OCI-LY7 (cell line): ENCODE measurements around the gene GABPB2. TPM values are rescaled to one million over a fixed set of nuclear protein-coding genes. Genes with fewer than 3 reads are reported as not detected.

Experiments used
- small RNA-seq: library from RNA; depleted of rRNA; stranded (forward); fragments of <200 nt; gene quantifications from one replicate; pipeline ENCODE3, GENCODE V24; 2014
- total RNA-seq, 2 experiments: library from RNA; depleted of rRNA in 1 of 2; stranded (reverse); fragments of >200 nt in 1 of 2; shearing (Covaris generic) in 1 of 2; gene quantifications; 2 replicates each; pipeline ENCODE4 v1.2.3, GENCODE V29; 2014 to 2022

The GABPB2 gene
- total RNA-seq, 2 experiments from 2014 or later: 17.2 to 20.0 TPM

Small RNA genes lying within 50 kb of the gene (small RNA-seq; reads per million reads assigned to genes)
- gene RNU6-884P: not detected

Other genes starting within 250 kb of the GABPB2 start
- gene ARNT, start 194.2 kb upstream of the GABPB2 start, total RNA-seq (2014; rRNA removed; shearing (Covaris generic)): 14.1 and 21.9 TPM in 2 replicates
- gene ARNT, start 194.2 kb upstream of the GABPB2 start, total RNA-seq (2022): 29.7 and 32.6 TPM in 2 replicates
- not detected in 2 replicates for gene CTXND2, start 183.6 kb upstream of the GABPB2 start, total RNA-seq (2014; rRNA removed; shearing (Covaris generic))
- gene CTXND2, start 183.6 kb upstream of the GABPB2 start, total RNA-seq (2022): not detected in 2 replicates
- gene SETDB1, start 144.4 kb upstream of the GABPB2 start, total RNA-seq (2014; rRNA removed; shearing (Covaris generic)): 42.3 and 66.8 TPM in 2 replicates
- 73.6 and 81.1 TPM in 2 replicates for gene SETDB1, start 144.4 kb upstream of the GABPB2 start, total RNA-seq (2022)
- gene CERS2, start 95.9 kb upstream of the GABPB2 start, total RNA-seq (2014; rRNA removed; shearing (Covaris generic)): 50.9 and 64.7 TPM in 2 replicates
- 92.8 and 96.6 TPM in 2 replicates for gene CERS2, start 95.9 kb upstream of the GABPB2 start, total RNA-seq (2022)
- gene ANXA9, start 88.5 kb upstream of the GABPB2 start, total RNA-seq (2014; rRNA removed; shearing (Covaris generic)): 0.67 and 1.1 TPM in 2 replicates
- gene ANXA9, start 88.5 kb upstream of the GABPB2 start, total RNA-seq (2022): 0.39 and 0.65 TPM in 2 replicates
- gene MINDY1, start 63.9 kb upstream of the GABPB2 start, total RNA-seq (2014; rRNA removed; shearing (Covaris generic)): 3.8 and 8.5 TPM in 2 replicates
- gene MINDY1, start 63.9 kb upstream of the GABPB2 start, total RNA-seq (2022): 10.2 and 13.8 TPM in 2 replicates
- gene PRUNE1, start 62.3 kb upstream of the GABPB2 start, total RNA-seq (2014; rRNA removed; shearing (Covaris generic)): 15.4 and 18.8 TPM in 2 replicates
- 20.4 and 20.8 TPM in 2 replicates for gene PRUNE1, start 62.3 kb upstream of the GABPB2 start, total RNA-seq (2022)
- gene BNIPL, start 34.2 kb upstream of the GABPB2 start, total RNA-seq (2014; rRNA removed; shearing (Covaris generic)): 1.6 and 2.1 TPM in 2 replicates
- gene BNIPL, start 34.2 kb upstream of the GABPB2 start, total RNA-seq (2022): 0.74 and 3.2 TPM in 2 replicates
- gene C1orf56, start 23.0 kb upstream of the GABPB2 start, total RNA-seq (2014; rRNA removed; shearing (Covaris generic)): 0.54 TPM in 1 of 2 replicates, not detected in the other
- gene C1orf56, start 23.0 kb upstream of the GABPB2 start, total RNA-seq (2022): 0.25 TPM in 1 of 2 replicates, not detected in the other
- 44.1 and 48.2 TPM in 2 replicates for gene CDC42SE1, start 11.1 kb upstream of the GABPB2 start, total RNA-seq (2014; rRNA removed; shearing (Covaris generic))
- gene CDC42SE1, start 11.1 kb upstream of the GABPB2 start, total RNA-seq (2022): 59.5 and 63.3 TPM in 2 replicates
- gene MLLT11, start 10.4 kb upstream of the GABPB2 start, total RNA-seq (2014; rRNA removed; shearing (Covaris generic)): 4.2 and 4.7 TPM in 2 replicates
- gene MLLT11, start 10.4 kb upstream of the GABPB2 start, total RNA-seq (2022): 4.7 and 4.8 TPM in 2 replicates
- gene SEMA6C, start 75.9 kb downstream of the GABPB2 start, total RNA-seq (2014; rRNA removed; shearing (Covaris generic)): 0.54 and 1.1 TPM in 2 replicates
- 1.9 and 2.0 TPM in 2 replicates for gene SEMA6C, start 75.9 kb downstream of the GABPB2 start, total RNA-seq (2022)
- gene TNFAIP8L2, start 85.9 kb downstream of the GABPB2 start, total RNA-seq (2014; rRNA removed; shearing (Covaris generic)): 7.7 and 12.5 TPM in 2 replicates
- 9.0 and 9.2 TPM in 2 replicates for gene TNFAIP8L2, start 85.9 kb downstream of the GABPB2 start, total RNA-seq (2022)
- 6.2 and 9.2 TPM in 2 replicates for gene LYSMD1, start 95.1 kb downstream of the GABPB2 start, total RNA-seq (2014; rRNA removed; shearing (Covaris generic))
- 3.4 and 3.7 TPM in 2 replicates for gene LYSMD1, start 95.1 kb downstream of the GABPB2 start, total RNA-seq (2022)
- 70.9 and 78.0 TPM in 2 replicates for gene SCNM1, start 95.4 kb downstream of the GABPB2 start, total RNA-seq (2014; rRNA removed; shearing (Covaris generic))
- 54.1 and 63.1 TPM in 2 replicates for gene SCNM1, start 95.4 kb downstream of the GABPB2 start, total RNA-seq (2022)
- gene TMOD4, start 105.2 kb downstream of the GABPB2 start, total RNA-seq (2014; rRNA removed; shearing (Covaris generic)): not detected in 2 replicates
- gene TMOD4, start 105.2 kb downstream of the GABPB2 start, total RNA-seq (2022): 1.4 and 2.4 TPM in 2 replicates
- gene VPS72, start 119.4 kb downstream of the GABPB2 start, total RNA-seq (2014; rRNA removed; shearing (Covaris generic)): 51.1 and 65.9 TPM in 2 replicates
- 54.3 and 67.9 TPM in 2 replicates for gene VPS72, start 119.4 kb downstream of the GABPB2 start, total RNA-seq (2022)
- 42.9 and 50.5 TPM in 2 replicates for gene PIP5K1A, start 127.8 kb downstream of the GABPB2 start, total RNA-seq (2014; rRNA removed; shearing (Covaris generic))
- gene PIP5K1A, start 127.8 kb downstream of the GABPB2 start, total RNA-seq (2022): 75.8 and 85.3 TPM in 2 replicates
- 118 and 134 TPM in 2 replicates for gene PSMD4, start 184.0 kb downstream of the GABPB2 start, total RNA-seq (2014; rRNA removed; shearing (Covaris generic))
- 137 and 150 TPM in 2 replicates for gene PSMD4, start 184.0 kb downstream of the GABPB2 start, total RNA-seq (2022)
- gene ZNF687, start 211.5 kb downstream of the GABPB2 start, total RNA-seq (2014; rRNA removed; shearing (Covaris generic)): 18.0 and 20.9 TPM in 2 replicates
- gene ZNF687, start 211.5 kb downstream of the GABPB2 start, total RNA-seq (2022): 31.6 and 31.7 TPM in 2 replicates